Hair follicle dermal papilla cell (primary cell): ENCODE results near the gene PLGLB2. TPM values are rescaled to one million over a fixed set of nuclear protein-coding genes. Genes with fewer than 3 reads are reported as not detected.

Experiments
- total RNA-seq: library from RNA; depleted of rRNA; stranded (reverse); fragments of >200 nt; gene quantifications from 2 replicates; pipeline ENCODE4 v1.2.3, GENCODE V29; 2012

Gene PLGLB2
- total RNA-seq = 1.3 and 2.8 TPM in 2 replicates

DNA sequence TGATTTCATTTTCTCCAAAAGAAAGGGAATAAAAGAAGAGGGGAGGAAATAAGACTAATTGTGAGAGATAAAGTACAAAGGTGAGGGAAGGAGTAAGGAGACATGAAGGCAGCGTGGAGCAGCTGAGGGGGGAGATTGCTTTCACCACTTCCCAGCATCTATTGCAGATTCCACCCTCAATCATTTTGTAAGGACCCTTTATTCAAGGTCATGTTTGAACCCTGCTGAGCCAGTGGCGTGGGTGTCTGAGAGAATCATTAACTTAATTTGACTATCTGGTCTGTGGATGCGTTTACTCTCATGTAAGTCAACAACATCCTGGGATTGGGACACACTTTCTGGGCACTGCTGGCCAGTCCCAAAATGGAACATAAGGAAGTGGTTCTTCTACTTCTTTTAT is at the start of gene PLGLB2:
PLGLB2 (plus strand) TSS at position 297 of the 400 bp plus-strand sequence; CDS start at position 364, 67 bp downstream.

Other genes with a start within 250 kb of the PLGLB2 start
- 1.3 and 6.0 TPM in 2 replicates for gene RGPD2, start 77.7 kb downstream of the PLGLB2 start, total RNA-seq